ENCODE measurements around the gene CBX8. TPM values are rescaled to one million over a fixed set of nuclear protein-coding genes. Genes with fewer than 3 reads are reported as not detected.

CBX8 gene
- total and polyA plus RNA-seq, 2 donors (not counting 3 experiments of a cell fraction or from before 2014, with no cell fraction given), result 0.69 to 3.1 TPM

- POLR2A ChIA-PET, result no interaction called here
- H3K79me2 ChIP-seq (ENCODE audit: control insufficient read depth, insufficient read depth, low read length), result no peaks in the 10 kb centered on the region
- FAIRE-seq, result no peak
- TF ChIP-seq MYC (IDR thresholded peaks at IDR 0.05; ENCODE audit: low read depth, low read length) (no peak), EZH2 (IDR thresholded peaks at IDR 0.05; ENCODE audit: borderline replicate concordance, low read depth, low read length, severe bottlenecking) (peak; percentile 32), JUN (IDR thresholded peaks at IDR 0.05; ENCODE audit: borderline replicate concordance, insufficient read depth, insufficient read length, low read depth) (no peak)
- dilution Hi-C loops (cut with MboI; ENCODE audit: extremely low pct_ligation_motif_present, low sequenced_read_pairs), result no loop called here
- no TSS peak for BruUV-seq (replicated peaks)
- H4K20me1 ChIP-seq (replicated peaks; ENCODE audit: control insufficient read depth, extremely low read depth, insufficient read depth, low read length), result no peaks in the 10 kb centered on the region
- H3K9me3 ChIP-seq (replicated peaks; ENCODE audit: control insufficient read depth, insufficient read depth, low read length), result no peaks in the 10 kb centered on the region
- DNase-seq (ENCODE audit: low read depth, low spot score), result no peak
- H3K9ac ChIP-seq (replicated peaks; ENCODE audit: extremely low read depth, insufficient read depth, low read length), result no peak overlapping the region
- no peak overlapping the region for H3K4me3 ChIP-seq (replicated peaks in 1 of 3; ENCODE audit: insufficient read depth in 1 of 3, low read depth in 1 of 3, low read length in 3 of 3)
- H3K36me3 ChIP-seq (ENCODE audit: control insufficient read depth in 2 of 2, extremely low read depth in 1 of 2, insufficient read depth in 2 of 2, low read length in 2 of 2), result no peaks in the 10 kb centered on the region
- peaks cover 13% of the 10 kb centered on the region for H3K4me1 ChIP-seq (ENCODE audit: control insufficient read depth, extremely low read depth, insufficient read depth, low read length)
- no peak overlapping the region for H2AFZ ChIP-seq (ENCODE audit: low read depth, low read length)
- peaks cover 61 to 70% of the 10 kb centered on the region in 2 experiments for H3K27me3 ChIP-seq (ENCODE audit: control insufficient read depth in 2 of 2, insufficient read depth in 2 of 2, low read length in 2 of 2)
- H3K4me2 ChIP-seq (ENCODE audit: insufficient read depth, low read length), result no peak overlapping the region
- intact Hi-C loops (cut with micrococcal nuclease), result no loop called here
- H3K27ac ChIP-seq (ENCODE audit: insufficient read depth, low read depth, low read length), result no peak overlapping the region
- H3K9me1 ChIP-seq (replicated peaks; ENCODE audit: control insufficient read depth, extremely low read depth, insufficient read depth, low read length), result no peaks in the 10 kb centered on the region
- CTCF ChIA-PET, result interaction anchor here (1.2 to 1.4 kb wide), 2 partner anchors 10 to 11 kb away, joined by 3 read pairs; no protein-coding TSS in a partner anchor
These were observed 2.9 kb upstream of the CBX8 start for GRCh38 chr17:79799538-79800324.

- dilution Hi-C loops (cut with MboI; ENCODE audit: extremely low pct_ligation_motif_present, low sequenced_read_pairs), result no loop called here
- H3K9ac ChIP-seq (replicated peaks; ENCODE audit: extremely low read depth, insufficient read depth, low read length), result no peak overlapping the region
- no peak overlapping the region for H2AFZ ChIP-seq (ENCODE audit: low read depth, low read length)
- ChIA-PET POLR2A (no interaction called here), CTCF (interaction anchor here (1.4 to 3.2 kb wide), 3 partner anchors 8 to 53 kb away, joined by 3 to 20 read pairs (median 5); no protein-coding TSS in a partner anchor)
- no peak overlapping the region for H3K4me3 ChIP-seq (replicated peaks in 1 of 3; ENCODE audit: insufficient read depth in 1 of 3, low read depth in 1 of 3, low read length in 3 of 3)
- H4K20me1 ChIP-seq (replicated peaks; ENCODE audit: control insufficient read depth, extremely low read depth, insufficient read depth, low read length), result no peaks in the 10 kb centered on the region
- no peak for DNase-seq (ENCODE audit: low read depth, low spot score)
- H3K4me1 ChIP-seq (ENCODE audit: control insufficient read depth, extremely low read depth, insufficient read depth, low read length), result peaks cover 13% of the 10 kb centered on the region
- no peak overlapping the region for H3K27ac ChIP-seq (ENCODE audit: insufficient read depth, low read depth, low read length)
- no peaks in the 10 kb centered on the region for H3K36me3 ChIP-seq (ENCODE audit: control insufficient read depth in 2 of 2, extremely low read depth in 1 of 2, insufficient read depth in 2 of 2, low read length in 2 of 2)
- BruUV-seq (replicated peaks), result no TSS peak
- H3K27me3 ChIP-seq (ENCODE audit: control insufficient read depth in 2 of 2, insufficient read depth in 2 of 2, low read length in 2 of 2), result peaks cover 55 to 65% of the 10 kb centered on the region in 2 experiments
- no peak overlapping the region for H3K4me2 ChIP-seq (ENCODE audit: insufficient read depth, low read length)
- intact Hi-C loops (cut with micrococcal nuclease), result no loop called here
- H3K9me1 ChIP-seq (replicated peaks; ENCODE audit: control insufficient read depth, extremely low read depth, insufficient read depth, low read length), result no peaks in the 10 kb centered on the region
- H3K9me3 ChIP-seq (replicated peaks; ENCODE audit: control insufficient read depth, insufficient read depth, low read length), result no peaks in the 10 kb centered on the region
- no peak for FAIRE-seq
- TF ChIP-seq CTCF (IDR thresholded peaks at IDR 0.05; ENCODE audit: extremely low read depth in 1 of 2, insufficient read depth in 1 of 2, low read depth in 1 of 2, low read length in 2 of 2) (no peak), EZH2 (IDR thresholded peaks at IDR 0.05; ENCODE audit: borderline replicate concordance, low read depth, low read length, severe bottlenecking) (peak; percentile 61), FOS (IDR thresholded peaks at IDR 0.05; ENCODE audit: borderline replicate concordance, insufficient read depth, low read length) (no peak), POLR2A (IDR thresholded peaks at IDR 0.05; ENCODE audit: low read depth, low read length) (no peak)
- H3K79me2 ChIP-seq (ENCODE audit: control insufficient read depth, insufficient read depth, low read length), result no peaks in the 10 kb centered on the region
These were observed 2.3 kb upstream of the CBX8 start for GRCh38 chr17:79799174-79799537.
